Esophagus muscularis mucosa (tissue), 4 donors: ENCODE measurements around the gene TRIM42. TPM values are rescaled to one million over a fixed set of nuclear protein-coding genes. Genes with fewer than 3 reads are reported as not detected.

Source experiments
- DNase-seq: peaks from one replicate; pipeline ENCODE4 v3.0.0-alpha.2; 2017; ENCODE audit errors: extremely low spot score
- H3K27ac ChIP-seq, 4 donors: fragments of 200-600 bp; sonication (generic); replicated peaks in 1 of 4; 1 replicate in 3 of 4; 2 replicates in 1 of 4; pipeline ENCODE4 v1.5.1; 2016 to 2019; ENCODE audit warnings: mild to moderate bottlenecking in 1 of 4
- H3K27me3 ChIP-seq, 4 donors: fragments of 200-600 bp; sonication (generic); one replicate each; pipeline versions ENCODE4 v1.5.1 to v1.6.0; 2016 to 2019
- H3K36me3 ChIP-seq, 4 donors: fragments of 200-600 bp; sonication (generic); one replicate each; pipeline ENCODE4 v1.5.1; 2016 to 2019
- H3K4me1 ChIP-seq, 4 donors: fragments of 200-600 bp; sonication (generic); one replicate each; pipeline ENCODE4 v1.5.1; 2016 to 2019
- H3K4me3 ChIP-seq, 4 donors: fragments of 200-600 bp; sonication (generic); 1 replicate in 2 of 4; 2 replicates in 2 of 4; pipeline ENCODE4 v1.5.1; 2016 to 2019; ENCODE audit warnings: mild to moderate bottlenecking in 4 of 4, moderate library complexity in 1 of 4
- H3K9me3 ChIP-seq, 4 donors: fragments of 200-600 bp; sonication (generic); 1 replicate in 3 of 4; 2 replicates in 1 of 4; pipeline ENCODE4 v1.5.1; 2016 to 2019
- CTCF ChIP-seq, 3 experiments: fragments of 200-600 bp in 2 of 3; fragments of 450-650 bp in 1 of 3; sonication (generic) in 2 of 3; IDR thresholded peaks; one replicate each; pipeline ENCODE4 v1.5.1; 2017 to 2019; ENCODE audit warnings: antibody characterized with exemption in 3 of 3, mild to moderate bottlenecking in 2 of 3, moderate library complexity in 1 of 3
- EP300 ChIP-seq: sonication (generic); formaldehyde crosslinking; IDR thresholded peaks from one replicate; pipeline ENCODE4 v1.6.1; 2017; ENCODE audit warnings: antibody characterized with exemption
- POLR2A ChIP-seq: fragments of 450-650 bp; IDR thresholded peaks from one replicate; pipeline ENCODE4 v1.6.1; 2017; ENCODE audit warnings: antibody characterized with exemption, moderate library complexity, mild to moderate bottlenecking, low read depth
- POLR2AphosphoS5 ChIP-seq, 2 donors: sonication (generic); formaldehyde crosslinking; IDR thresholded peaks; one replicate each; pipeline ENCODE4 v1.6.1; 2017; ENCODE audit warnings: antibody characterized with exemption in 2 of 2
- WGBS: methylation state at CpG from one replicate; pipeline ENCODE4 v1.1.5; 2018; 5-methylcytosine and 5-hydroxymethylcytosine counted together
- intact Hi-C: fragments of 100-400 bp; cut with DNase I; formaldehyde crosslinking; loops from one replicate; pipeline ENCODE4 v1.15.1; 2023
- total RNA-seq, 4 donors: library from RNA; depleted of rRNA; stranded (reverse); fragments of >200 nt; gene quantifications; one replicate each; pipeline versions ENCODE4 v1.1.0 to v1.2.1, GENCODE V29; 2016

Gene TRIM42
- total RNA-seq, 4 donors from 2014 or later, result not detected

- Histone ChIP-seq H3K9me3 (no peaks in the 10 kb centered on the region), H3K27me3 (no peaks in the 10 kb centered on the region), H3K36me3 (no peaks in the 10 kb centered on the region), H3K4me3 (no peak overlapping the region), H3K27ac (no peak overlapping the region), H3K4me1 (no peaks in the 10 kb centered on the region)
- DNase-seq, result no peak
- intact Hi-C loops, result no loop called here
- TF ChIP-seq POLR2AphosphoS5 (IDR thresholded peaks at IDR 0.05), result no peak
- TF ChIP-seq POLR2A, result no peak
- no peak for TF ChIP-seq CTCF (IDR thresholded peaks at IDR 0.05)
- TF ChIP-seq EP300, result no peak
- WGBS, result 74% methylated on average over 3 of the region's 3 CpGs
Observed at GRCh38 chr3:140712301-140712700, 34.4 kb downstream of the TRIM42 start.

- Histone ChIP-seq H3K27me3 (no peaks in the 10 kb centered on the region), H3K9me3 (no peaks in the 10 kb centered on the region), H3K4me1 (peaks cover 0 to 4% (median 0%) of the 10 kb centered on the region in 4 donors), H3K36me3 (no peaks in the 10 kb centered on the region), H3K27ac (no peak overlapping the region), H3K4me3 (no peak overlapping the region)
- 79% methylated on average over 10 of the region's 10 CpGs for WGBS
- intact Hi-C loops, result no loop called here
- DNase-seq, result no peak
- no peak for TF ChIP-seq CTCF (IDR thresholded peaks at IDR 0.05)
Observed at GRCh38 chr3:140715035-140715434, 37.2 kb downstream of the TRIM42 start.

GRCh38 chr3:140717921-140718320, 40.1 kb downstream of the TRIM42 start:
- DNase-seq, result no peak
- intact Hi-C loops, result no loop called here
- no peaks in the 10 kb centered on the region for H3K9me3 ChIP-seq
- 73% methylated on average over 3 of the region's 3 CpGs for WGBS
- no peaks in the 10 kb centered on the region for H3K36me3 ChIP-seq
- H3K4me1 ChIP-seq, result peaks cover 0 to 4% (median 0%) of the 10 kb centered on the region in 4 donors
- TF ChIP-seq CTCF (IDR thresholded peaks at IDR 0.05), result no peak
- no peak for TF ChIP-seq POLR2AphosphoS5 (IDR thresholded peaks at IDR 0.05)
- no peak for TF ChIP-seq POLR2A
- TF ChIP-seq EP300, result no peak
- no peak overlapping the region for H3K27ac ChIP-seq
- H3K4me3 ChIP-seq, result no peak overlapping the region
- H3K27me3 ChIP-seq, result no peaks in the 10 kb centered on the region

GRCh38 chr3:140719841-140720614, 42.2 kb downstream of the TRIM42 start:
- no peak overlapping the region for H3K4me3 ChIP-seq
- no peak for TF ChIP-seq CTCF (IDR thresholded peaks at IDR 0.05)
- no peak for TF ChIP-seq EP300
- TF ChIP-seq POLR2AphosphoS5 (IDR thresholded peaks at IDR 0.05), result peak in 1 of 2 donors; percentile 49
- no peaks in the 10 kb centered on the region for H3K36me3 ChIP-seq
- WGBS, result 80% methylated on average over 5 of the region's 5 CpGs
- no peaks in the 10 kb centered on the region for H3K9me3 ChIP-seq
- intact Hi-C loops, result no loop called here
- DNase-seq, result no peak
- H3K27ac ChIP-seq, result peak overlapping the region in 1 of 4 donors; percentile 47
- H3K27me3 ChIP-seq, result no peaks in the 10 kb centered on the region
- H3K4me1 ChIP-seq, result peaks cover 0 to 4% (median 0%) of the 10 kb centered on the region in 4 donors

- H3K4me1 ChIP-seq, result peaks cover 0 to 4% (median 0%) of the 10 kb centered on the region in 4 donors
- WGBS, result 83% methylated on average over 3 of the region's 3 CpGs
- no peak for DNase-seq
- no peak overlapping the region for H3K27ac ChIP-seq
- H3K9me3 ChIP-seq, result no peaks in the 10 kb centered on the region
- no peak for TF ChIP-seq CTCF (IDR thresholded peaks at IDR 0.05)
- TF ChIP-seq POLR2A, result no peak
- H3K36me3 ChIP-seq, result no peaks in the 10 kb centered on the region
- H3K4me3 ChIP-seq, result no peak overlapping the region
- no peaks in the 10 kb centered on the region for H3K27me3 ChIP-seq
- intact Hi-C loops, result no loop called here
Observed at GRCh38 chr3:140723576-140723975, 45.7 kb downstream of the TRIM42 start.
